Mammary epithelial cell (primary cell): ENCODE data around the gene ROBO1.

Experiments used
- CTCF ChIP-seq, 2 donors: IDR thresholded peaks in 1 of 2; conservative IDR thresholded peaks in 1 of 2; 2 replicates each; pipeline ENCODE4 v1.5.1; 2011 to 2012; ENCODE audit warnings: inconsistent platforms in 2 of 2, low read length in 2 of 2, mild to moderate bottlenecking in 2 of 2, control low read depth in 1 of 2, low read depth in 1 of 2; ENCODE audit not compliant: insufficient read depth in 1 of 2; ENCODE audit errors: extremely low read depth in 1 of 2
- EZH2 ChIP-seq: IDR thresholded peaks from 2 replicates; pipeline ENCODE4 v1.6.1; 2012; ENCODE audit warnings: low read length, inconsistent platforms, borderline replicate concordance

- TF ChIP-seq CTCF (conservative IDR thresholded peaks at IDR 0.05 in 1 of 2, IDR thresholded peaks at IDR 0.05 in 1 of 2; ENCODE audit: extremely low read depth in 1 of 2, insufficient read depth in 1 of 2, low read depth in 1 of 2, low read length in 2 of 2) (no peak), EZH2 (no peak)
Measured at GRCh38 chr3:78726545-78726944, 1041.3 kb downstream of the ROBO1 start.
